Fibroblast of peridontal ligament (primary cell): ENCODE measurements around the gene TLE3.
A peak's percentile ranks its signal among the peaks of the same experiment; 100 is the strongest.
"Not testable (repeated sequence)": the region's sequence is repeated elsewhere in the genome, so short reads cannot be mapped to it uniquely, and the experiment has no call there.

Source experiments
- DNase-seq: peaks from one replicate; pipeline ENCODE4 v3.0.0-alpha.2; 2010; ENCODE audit errors: extremely low read depth

TLE3 gene

DNA sequence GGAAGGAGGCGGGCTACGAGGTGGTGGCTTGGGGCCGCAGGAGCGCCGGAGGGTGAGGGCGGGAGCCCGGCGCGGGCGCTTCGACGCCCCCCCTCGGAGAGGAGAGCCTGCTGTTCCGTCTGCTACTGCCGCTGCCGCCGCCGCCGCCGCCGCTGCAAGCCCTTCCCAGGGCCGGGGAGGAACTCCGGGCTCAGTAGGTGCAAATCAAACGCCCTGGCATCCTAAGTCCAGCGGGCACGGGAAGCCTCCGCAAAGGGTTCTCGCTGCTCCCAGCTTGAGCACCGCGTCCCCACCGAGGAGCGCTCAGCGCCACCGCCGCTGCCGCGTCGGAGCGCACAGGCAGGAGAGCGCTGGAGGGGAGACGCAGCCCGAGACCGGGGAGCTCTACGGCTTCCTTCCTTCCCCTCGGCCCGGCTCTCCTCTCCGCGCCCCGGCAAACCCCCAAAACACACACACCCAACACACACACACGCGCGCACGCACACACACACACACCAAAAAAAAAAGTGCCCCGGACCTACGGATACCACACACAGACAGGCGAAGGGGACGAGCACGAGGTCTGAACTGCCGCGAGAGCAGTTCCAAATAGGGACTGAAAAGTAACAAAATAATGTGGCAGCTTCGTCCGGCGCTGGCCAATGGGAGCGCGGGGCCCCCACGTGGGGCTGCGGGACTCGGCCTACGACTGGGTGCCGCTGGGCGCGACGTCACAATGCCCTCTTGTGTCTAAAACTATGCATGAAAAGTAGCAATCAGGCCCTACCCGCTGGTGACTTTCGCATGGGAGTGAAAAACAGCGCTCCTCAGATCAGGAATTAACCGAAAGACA, at the start of gene TLE3:
TSS of gene TLE3 (minus strand) at position 597 of the 832 bp plus-strand sequence. CDS start 1,119 bp downstream, outside the sequence.
- peak; percentile 98 for DNase-seq

DNA sequence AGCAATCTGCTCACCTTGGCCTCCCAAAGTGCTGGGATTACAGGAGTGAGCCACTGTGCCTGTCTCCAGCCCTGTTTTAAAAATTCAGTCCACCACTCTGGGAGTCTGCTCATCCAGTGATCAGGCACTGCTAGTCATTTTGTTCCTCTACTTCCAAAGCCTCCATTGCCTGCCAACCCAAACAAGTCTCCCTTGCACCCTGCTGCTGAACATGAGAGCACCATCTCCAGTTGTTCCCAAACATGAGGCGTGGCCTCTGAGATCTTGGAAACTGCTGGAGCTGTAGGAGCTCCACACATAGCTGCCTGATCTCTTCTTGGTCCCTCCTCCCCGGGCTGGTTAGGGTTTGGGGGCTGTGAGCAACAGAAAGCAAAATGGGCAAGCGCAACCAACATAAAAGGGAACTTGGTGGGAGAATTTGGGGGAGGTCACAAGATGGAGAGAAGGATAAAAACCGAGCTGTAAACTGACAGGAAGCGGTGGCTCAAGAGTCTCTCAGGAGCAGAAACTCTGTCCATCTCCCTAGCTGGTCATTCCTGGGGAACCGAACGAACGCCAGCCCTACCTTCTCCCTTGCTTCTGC, 49.6 kb upstream of the TLE3 start:
- DNase-seq: no peak

GRCh38 chr15:70146771-70147170, 49.1 kb upstream of the TLE3 start:
- no peak for DNase-seq

DNA sequence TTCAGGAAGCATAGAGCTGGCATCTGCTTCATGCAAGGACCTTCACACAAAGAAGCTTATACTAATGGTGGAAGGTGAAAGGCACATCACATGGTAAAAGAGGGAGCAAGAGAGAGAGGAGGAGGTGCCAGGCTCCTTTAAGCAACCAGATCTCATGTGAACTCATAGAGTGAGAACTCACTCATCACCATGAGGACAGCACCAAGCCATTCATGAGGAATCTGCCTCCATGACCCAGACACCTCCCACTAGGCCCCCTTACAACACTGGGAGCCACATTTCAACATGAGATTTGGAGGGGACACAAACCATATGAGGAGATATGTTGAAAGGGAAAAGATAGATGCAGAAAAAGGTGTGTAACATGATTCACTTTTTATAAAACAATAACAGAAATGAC, 48.4 kb upstream of the TLE3 start:
- no peak for DNase-seq

GRCh38 chr15:70145261-70145660, 47.5 kb upstream of the TLE3 start:
- no peak for DNase-seq

- DNase-seq: no peak
Measured at GRCh38 chr15:70142322-70143191, 44.8 kb upstream of the TLE3 start.

GRCh38 chr15:70142072-70142321, 44.3 kb upstream of the TLE3 start:
- no peak for DNase-seq

DNA sequence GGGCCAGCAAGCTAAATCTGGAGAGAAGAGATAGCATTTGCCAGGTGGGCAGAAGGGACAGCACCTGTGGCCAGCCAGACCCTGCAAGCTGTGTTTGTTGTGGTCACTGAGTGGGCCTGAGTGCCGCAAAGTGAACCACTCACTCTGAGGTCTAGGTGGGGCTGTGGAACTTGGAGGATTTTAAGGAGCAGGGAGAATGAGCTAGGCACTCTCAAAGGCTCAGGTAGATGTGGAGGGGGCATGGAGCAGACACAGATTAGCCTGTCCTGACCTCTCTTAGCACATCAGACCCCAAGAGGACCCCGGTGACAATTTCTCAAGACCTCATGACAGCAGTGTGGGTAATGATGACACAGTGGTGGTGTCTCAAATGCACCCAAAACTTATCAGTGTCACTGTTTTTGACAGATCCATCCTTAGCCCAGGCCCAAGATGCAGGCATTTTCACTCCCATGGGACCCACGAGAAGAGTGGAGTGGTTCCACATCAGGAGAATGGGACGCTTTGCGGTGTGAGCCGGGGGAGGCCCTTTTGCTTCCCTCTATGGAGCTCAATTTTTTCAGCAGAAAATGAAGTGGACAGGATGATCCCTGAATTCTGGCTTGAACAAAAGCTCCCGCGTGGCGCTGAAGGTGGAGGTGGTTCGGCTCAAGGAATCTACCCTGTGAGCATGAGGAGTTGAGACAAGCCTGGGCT, 43.8 kb upstream of the TLE3 start:
- no peak for DNase-seq

DNA sequence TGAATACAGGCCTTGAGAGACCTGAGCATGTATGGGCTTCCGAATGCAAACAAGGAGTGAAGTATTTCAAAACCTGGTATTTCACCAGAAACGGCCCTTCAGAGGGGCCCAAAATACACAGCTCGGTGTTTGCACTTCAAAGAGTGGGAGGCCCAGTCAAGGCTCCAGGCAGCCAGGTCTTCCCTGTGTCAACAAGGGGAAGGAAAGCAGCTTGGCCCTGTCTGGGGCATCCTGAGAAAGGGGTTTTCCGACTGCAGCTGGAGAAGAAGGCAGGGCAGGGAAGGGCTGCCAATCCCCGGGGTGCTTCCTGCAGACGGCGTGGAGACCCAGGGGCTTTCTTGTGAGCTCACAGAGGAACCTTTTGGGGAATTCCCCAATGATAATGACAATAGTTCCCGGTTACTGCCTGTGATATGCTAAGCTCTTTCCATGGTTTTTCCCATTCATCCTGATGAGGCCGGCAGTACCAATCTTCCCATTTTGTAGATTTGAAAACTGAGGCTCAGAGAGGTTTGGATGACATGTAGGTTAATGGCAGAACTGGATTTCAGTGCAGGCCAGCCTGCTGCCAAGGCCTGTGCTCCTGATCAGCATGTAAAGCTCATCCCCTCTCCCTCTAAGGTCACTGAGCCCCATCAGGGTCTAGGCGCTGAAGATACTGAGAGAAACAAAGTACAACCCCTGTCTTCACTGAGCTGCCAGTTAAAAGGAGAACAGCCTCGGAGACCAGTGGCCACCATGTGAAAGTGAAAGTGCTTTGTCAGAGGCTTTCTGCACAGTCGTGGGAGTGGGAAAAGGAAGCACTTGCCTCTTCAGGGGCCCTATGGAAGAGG, 43.0 kb upstream of the TLE3 start:
- peak; percentile 41 for DNase-seq

- no peak for DNase-seq
Measured at GRCh38 chr15:70140025-70140542, 42.4 kb upstream of the TLE3 start.

GRCh38 chr15:70137967-70138366, 40.2 kb upstream of the TLE3 start:
- no peak for DNase-seq

GRCh38 chr15:70137021-70137420, 39.3 kb upstream of the TLE3 start:
- DNase-seq: not testable (repeated sequence)

- no peak for DNase-seq
Measured at GRCh38 chr15:70133781-70134421, 36.2 kb upstream of the TLE3 start.

GRCh38 chr15:70133296-70133695, 35.6 kb upstream of the TLE3 start:
- DNase-seq: no peak

DNA sequence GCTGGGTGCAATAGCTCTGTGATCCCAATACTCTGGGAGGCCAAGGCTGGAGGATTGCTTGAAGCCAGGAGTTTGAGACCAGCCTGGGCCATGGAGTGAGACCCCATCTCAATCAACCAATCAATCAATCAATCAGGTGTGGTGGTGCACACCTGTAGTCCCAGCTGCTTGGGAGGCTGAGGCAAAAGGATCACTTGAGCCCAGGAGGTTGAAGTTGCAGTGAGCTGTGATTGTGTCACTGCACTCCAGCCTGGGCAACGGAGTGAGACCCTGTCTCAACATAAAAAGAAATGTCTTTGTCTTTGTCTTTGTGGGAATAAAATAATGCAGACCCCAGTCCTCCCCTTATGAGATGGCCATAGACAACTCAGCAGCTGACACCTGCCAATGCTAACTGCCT, 34.9 kb upstream of the TLE3 start:
- DNase-seq: no peak

- no peak for DNase-seq
Measured at GRCh38 chr15:70132139-70132538, 34.4 kb upstream of the TLE3 start.

- no peak for DNase-seq
Measured at GRCh38 chr15:70128414-70129140, 30.9 kb upstream of the TLE3 start.

- no peak for DNase-seq
Measured at GRCh38 chr15:70127770-70128413, 30.2 kb upstream of the TLE3 start.

GRCh38 chr15:70127288-70127746, 29.6 kb upstream of the TLE3 start:
- no peak for DNase-seq
